Inflammatory macrophage treated with lipopolysaccharide for 4 hours (primary cell): ENCODE measurements around the gene NFKB2.
A peak's percentile ranks its signal among the peaks of the same experiment; 100 is the strongest.

Source experiments
- DNase-seq: peaks from one replicate; pipeline ENCODE4 v3.0.0-alpha.2; 2020

The NFKB2 gene

DNA sequence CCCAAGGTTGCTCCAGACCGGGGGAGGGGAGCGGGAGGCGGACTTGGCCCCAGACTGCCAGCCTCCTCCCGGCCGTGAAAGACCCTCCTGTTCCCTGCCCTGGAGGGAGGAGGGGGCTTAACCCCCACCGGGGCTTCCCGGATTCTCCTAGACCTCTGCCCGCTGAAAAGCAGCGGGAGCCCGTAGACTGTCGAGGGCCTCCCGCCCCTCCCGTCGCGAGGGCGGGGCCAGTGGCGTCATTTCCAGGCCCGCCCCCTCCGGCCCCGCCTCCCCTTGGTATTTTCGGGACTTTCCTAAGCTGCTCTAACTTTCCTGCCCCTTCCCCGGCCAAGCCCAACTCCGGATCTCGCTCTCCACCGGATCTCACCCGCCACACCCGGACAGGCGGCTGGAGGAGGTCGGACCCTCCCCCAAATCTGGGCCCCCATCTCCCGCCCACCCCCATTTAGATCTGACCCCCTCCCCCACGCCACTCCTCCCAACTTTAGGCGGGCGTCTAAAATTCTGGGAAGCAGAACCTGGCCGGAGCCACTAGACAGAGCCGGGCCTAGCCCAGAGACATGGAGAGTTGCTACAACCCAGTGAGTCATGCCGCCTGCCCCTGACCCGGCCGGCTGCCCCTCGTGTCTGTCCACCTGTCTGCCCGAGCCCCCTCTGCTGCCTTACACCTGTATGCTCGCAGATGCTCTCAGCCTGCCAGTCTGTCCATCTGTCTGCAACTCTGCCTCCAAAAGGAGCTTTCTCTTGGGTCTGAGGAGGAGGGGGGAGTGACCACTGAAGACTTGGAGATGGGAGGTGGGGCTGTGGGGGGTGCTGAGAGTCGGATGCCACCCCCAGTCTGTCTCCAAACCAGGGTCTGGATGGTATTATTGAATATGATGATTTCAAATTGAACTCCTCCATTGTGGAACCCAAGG is at the start of gene NFKB2:
Gene NFKB2, plus strand, starts transcription at position 306 of the 917 bp plus-strand sequence. Its CDS starts 255 bp downstream, at position 561.
- peak; percentile 95 for DNase-seq

DNA sequence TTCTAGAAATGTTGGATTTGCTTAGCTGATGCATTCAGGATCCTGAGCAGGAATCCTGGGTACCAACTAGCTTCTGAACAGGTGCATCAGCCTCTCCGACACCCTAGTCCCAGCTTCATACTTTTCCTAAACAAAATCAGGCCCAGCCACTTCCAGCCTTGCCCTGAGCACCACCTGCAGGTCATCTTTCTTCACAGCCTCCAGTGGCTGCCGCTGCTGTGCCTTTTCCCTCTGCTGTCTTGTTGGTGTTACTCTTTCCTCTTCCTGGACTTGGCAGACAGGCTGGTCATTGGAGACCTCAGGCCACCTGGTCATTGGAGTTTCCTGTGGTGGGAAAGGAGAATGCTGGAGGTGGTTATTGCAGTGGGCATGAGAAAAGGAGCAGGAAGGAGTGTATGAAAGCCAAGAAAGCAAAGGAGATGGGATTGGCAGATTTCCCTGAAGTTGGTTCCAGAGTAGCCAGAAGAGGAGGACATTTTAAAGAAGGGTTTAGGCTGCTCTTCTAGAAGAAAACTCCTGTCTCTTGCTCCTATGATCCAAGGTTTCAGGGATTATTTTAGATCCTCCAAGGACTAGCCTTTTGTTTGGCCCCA is 48.2 kb upstream of the NFKB2 start:
- DNase-seq = peak; percentile 3

DNA sequence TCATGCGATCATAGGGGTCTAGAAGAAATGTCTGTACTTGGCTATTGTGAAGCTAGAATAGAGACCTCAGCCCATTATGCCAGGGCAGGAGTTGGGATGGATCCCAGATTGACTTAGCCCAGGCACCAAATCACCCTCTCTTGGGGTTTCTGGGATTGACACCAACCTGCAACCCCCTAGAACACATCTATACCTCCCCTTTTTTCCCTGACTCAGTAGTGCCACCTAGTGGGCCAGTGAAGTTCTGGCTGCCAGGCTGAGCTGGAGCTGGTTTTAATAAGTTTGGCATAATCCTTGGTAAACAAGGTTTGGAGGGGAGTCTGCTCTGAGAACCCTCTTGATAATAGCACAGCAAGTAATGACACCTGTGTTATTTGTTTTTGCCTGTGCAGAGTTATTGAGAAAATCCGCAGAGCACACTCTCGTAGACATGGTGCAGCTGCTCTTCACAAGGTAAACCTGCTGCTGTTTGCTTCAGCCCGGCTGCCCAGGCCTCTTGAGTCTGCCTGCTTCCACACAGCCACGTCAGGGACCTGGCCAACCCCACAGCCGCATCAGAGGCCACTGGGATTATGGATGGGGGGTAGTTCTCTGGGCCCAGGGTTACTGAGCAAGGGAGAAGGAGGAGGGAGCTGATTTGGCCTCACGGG is 43.3 kb upstream of the NFKB2 start:
- peak; percentile 63 for DNase-seq

DNA sequence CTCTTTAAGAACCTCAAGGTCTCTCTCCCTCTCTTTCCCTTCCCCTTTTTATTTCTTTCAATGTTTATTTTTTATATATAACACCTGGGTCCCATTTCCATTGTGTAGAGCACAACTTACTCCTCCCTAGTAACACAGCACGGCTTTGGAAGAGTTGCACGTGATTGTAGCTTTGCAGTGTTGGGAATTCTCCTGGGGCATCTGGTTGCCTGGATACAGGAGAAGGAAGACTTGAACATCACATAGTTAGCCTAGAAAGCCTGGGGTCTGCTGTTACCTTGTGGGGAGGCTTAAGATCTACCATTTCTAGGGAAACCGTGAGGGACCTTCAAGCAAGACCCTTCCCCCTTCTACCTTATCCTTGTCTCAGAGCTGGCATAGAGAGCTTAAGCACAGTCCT is 41.1 kb upstream of the NFKB2 start:
- DNase-seq = no peak

DNA sequence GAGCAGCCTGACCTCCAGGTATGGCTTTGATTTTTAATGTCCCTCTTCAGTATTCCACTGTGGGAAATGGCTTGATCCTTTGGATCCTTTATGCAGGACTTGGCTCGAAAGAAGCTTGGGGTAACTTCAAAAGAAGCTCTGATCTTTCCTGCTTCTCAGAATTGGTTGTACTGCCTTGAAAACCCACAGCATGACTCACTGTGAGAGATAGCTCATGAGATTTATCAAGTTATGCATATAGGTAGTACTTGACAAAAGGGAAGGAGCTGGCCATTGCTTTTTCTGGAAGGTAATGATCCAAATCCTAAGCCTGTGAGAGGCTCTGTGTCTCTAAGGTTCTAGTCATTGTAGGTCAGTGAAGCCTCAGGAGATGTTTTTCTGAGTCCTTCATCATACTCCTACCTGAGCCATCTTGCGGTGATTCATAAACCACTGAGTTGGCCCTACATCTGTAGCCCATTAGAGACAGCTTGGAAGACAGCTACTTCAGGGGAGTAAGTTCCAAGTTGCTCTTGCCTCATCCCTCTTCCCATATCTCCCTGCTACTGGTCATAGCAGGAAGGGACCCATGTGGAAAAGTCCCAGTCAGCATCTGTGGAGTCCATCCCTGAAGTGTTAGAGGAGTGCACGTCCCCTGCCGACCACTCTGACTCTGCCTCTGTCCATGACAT is 36.7 kb upstream of the NFKB2 start:
- no peak for DNase-seq

DNA sequence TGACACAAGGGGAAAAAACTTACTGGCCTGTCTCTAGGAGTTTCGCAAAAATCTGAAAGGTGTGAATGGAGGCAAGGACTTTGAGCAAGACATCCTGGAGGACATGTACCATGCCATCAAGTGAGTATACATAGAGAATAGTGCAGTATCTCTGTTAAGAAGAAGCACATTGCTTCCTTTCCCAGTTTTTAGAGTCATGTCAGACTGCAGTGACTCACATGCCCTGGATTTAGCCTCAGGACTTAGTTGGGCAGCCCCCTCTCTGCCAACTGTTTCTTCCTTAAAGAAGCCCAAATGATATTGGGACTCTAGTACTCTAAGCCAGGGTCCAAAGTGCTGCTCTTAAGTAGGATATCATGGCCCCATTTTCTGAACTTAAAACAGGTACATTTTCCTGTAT is 28.1 kb upstream of the NFKB2 start:
- DNase-seq = no peak

DNA sequence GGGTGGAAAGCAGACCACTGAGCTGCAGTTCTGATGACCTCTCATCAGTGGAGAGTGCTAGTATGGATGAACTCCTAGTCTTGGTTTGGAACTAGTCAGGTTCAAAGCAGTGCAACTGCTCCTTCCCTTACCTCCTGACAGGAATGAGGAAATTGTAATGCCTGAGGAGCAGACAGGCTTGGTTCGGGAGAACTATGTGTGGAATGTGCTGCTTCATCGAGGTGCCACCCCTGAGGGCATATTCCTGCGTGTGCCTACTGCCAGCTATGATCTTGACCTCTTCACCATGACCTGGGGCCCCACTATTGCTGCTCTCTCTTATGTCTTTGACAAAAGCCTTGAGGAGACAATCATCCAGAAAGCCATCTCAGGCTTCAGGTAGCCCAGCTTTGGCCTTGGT is 27.4 kb upstream of the NFKB2 start:
- no peak for DNase-seq

DNA sequence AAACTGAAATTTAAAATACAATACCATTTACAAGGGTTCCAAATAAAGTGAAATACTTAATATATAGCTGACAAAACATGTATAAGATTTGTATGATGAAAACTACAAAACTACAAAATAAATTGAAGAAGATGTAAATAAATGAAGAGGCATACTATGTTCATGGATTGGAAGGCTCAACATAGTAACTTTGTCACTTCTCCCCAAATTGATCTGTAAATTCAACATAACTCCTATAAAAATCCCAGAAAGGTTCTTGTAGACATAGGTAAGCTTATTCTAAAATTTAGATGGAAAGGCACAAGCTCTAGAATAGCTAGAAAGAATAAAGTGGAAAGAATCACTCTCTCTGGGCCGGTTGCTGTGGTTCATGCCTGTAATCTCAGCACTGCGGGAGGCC is 24.2 kb upstream of the NFKB2 start:
- DNase-seq = no peak

DNA sequence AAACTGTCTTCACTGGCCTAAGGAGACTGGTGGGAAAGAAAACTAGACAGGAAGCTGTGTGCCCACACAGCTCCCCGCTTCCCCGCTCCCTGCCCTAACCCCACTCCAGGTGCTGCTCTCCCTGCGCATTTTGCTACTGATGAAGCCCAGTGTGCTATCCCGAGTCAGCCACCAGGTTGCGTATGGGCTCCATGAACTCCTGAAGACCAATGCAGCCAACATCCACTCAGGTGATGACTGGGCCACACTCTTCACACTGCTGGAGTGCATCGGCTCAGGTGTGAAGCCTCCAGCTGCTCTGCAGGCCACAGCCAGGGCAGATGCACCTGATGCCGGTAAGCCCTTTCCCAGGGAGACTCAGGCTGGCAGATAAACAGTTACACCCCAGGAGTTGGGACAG is 20.3 kb upstream of the NFKB2 start:
- no peak for DNase-seq

DNA sequence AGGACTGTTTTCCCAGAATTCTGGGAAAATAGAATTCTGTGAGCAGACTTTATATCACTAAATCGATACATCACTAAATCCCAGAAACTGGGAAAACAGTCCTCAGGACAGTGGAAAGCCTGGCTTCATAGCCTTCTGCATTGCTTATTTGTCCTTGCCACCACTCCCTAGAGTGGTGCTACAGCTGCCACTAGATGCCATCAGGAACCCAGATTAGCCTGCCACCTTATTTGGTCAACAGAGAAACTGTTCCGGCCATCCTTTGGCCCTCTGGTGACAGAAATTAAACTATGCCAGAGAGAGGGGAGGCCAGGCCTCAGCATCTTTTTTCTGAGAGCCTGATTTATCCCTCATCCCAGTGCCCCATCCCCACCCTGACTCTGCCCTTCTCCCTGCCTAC is 19.6 kb upstream of the NFKB2 start:
- no peak for DNase-seq

DNA sequence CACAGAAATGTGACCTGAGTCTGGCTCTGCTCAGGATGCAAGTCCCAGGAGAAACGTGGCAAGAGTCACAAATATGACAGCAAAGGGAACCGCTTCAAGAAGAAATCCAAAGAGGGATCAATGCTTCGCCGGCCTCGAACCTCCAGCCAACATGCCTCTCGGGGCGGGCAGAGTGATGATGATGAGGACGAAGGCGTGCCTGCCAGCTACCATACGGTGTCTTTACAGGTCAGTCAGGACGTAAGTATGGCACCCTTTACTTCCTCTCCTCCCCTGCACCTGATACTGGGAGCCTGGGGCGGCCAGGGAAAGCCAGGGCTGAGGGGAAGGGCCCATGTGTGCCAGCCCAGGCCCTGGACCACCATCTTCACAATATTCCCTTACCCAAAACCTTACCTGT is 18.6 kb upstream of the NFKB2 start:
- no peak for DNase-seq

DNA sequence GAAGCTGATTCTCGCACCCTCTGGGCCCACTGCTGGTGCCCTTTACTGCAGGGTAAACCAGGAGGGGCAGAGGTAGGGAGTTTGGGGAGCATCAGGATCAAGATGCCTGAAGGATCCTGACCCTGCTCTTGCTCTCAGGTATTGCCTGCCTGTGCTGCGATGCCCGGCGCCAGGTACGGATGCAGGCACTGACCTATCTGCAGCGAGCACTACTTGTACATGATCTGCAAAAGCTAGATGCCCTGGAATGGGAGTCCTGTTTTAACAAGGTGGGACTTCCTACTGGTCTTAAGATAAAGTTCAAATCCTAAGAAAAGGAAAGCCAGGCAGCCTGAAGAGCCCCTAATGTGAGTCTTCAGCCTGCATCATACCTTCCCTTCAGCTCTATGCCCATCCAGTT is 16.1 kb upstream of the NFKB2 start:
- DNase-seq = no peak

DNA sequence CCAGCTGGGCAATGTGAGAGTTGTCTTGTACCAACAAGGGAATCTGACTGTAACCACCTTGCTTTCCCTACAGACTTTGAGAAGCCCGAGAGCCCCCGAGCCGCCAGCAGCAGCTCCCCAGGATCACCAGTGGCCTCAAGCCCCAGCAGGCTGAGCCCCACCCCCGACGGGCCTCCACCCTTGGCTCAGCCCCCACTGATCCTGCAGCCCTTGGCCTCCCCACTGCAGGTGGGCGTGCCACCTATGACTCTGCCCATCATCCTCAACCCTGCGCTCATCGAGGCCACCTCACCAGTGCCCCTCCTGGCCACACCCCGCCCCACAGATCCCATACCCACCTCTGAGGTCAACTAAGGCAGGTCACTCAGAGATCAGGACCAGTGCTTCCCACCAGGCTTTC is 13.5 kb upstream of the NFKB2 start:
- no peak for DNase-seq

DNA sequence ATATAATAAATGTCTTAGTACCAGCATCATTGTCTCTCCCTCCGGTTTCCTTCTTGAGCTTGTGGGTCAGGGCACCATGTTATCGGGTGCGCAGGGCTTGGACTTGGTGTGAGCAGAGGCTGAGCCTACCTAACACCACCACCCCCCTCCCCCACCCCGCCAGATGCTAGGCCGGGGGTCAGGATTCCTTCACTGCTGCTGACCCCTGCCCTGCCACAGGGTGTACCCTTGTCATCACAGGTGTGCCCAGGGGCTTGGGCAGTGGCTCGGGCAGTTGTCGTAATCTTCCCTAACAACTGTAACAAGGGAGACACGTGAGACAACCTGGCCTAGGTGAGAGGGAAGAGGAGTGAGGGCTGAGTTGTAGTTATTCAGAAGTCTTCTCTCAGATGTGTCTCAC is 12.6 kb upstream of the NFKB2 start:
- DNase-seq = no peak

DNA sequence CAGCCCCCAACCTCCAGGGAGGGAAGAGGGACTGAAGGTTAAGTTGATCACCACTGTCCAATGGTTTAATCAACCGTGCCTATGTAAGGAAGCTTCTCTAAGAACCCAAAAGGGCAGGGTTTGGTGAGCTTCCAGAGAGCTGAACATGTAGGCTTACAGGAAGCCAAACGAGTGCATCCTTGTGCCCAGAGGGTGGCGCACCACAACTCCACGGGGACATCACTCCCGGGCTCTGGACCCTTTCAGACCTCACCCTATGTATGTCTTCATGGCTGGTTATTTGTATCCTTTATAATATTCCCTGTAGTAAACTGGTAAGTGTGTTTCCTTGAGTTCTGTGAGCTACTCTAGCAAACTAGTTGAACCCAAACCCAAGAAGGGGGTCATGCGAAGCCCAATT is 11.5 kb upstream of the NFKB2 start:
- DNase-seq = no peak

DNA sequence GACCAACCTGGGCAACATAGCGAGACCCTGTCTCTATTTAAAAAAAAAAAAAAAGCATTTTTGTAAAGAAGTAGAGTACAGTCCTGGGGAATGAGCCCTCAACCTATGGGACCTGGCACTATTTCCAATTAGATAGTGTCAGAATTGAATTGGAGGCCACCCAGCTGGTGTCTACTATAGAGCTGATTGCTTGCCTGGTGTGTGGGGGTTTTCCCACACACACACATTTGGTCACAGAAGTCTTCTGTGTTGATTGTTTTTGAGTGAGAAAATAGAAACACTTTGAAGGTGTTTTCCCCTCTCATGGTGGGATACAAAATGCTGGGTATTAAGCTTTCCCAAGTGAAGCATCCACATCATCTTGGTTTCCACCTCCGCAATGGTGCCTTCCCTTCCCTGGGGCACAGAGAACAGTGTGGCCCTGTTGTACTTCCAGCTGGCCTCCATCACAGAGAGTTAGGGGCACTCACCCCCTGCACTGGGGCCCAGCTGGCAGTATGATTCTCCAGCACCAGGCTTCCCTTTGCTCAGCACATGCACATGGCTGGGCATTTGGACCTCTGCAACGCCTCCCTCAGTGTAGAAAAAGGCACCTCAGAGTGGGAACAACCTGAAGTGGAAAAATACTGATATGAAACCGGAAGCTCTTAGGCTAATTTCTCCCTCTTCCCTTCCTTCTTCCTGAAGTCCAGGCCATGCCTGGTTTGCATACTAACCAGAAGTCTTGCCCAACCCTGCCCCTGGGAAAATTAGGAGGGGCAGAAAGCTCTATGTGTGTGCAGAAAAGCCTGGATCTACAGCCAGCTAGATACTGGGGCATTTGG is 10.7 kb upstream of the NFKB2 start:
- peak; percentile 67 for DNase-seq

DNA sequence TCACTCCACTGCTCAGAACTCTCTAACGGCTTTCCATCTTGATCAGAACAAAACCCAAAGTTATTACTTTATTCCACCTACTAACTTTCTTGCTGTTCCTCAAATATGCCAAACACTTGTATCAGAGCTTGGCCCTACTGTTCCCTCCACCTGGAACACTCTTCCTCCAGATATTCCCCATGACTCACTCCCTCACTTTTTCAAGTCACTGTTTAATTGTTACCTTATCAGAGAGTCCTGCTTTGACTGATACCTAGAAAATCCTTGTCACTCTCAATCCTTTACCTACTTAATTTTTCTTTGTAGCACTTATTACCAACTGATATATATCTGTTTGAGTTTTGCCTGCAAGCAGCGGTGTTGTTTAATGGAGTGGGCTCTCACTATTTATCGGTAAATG is 5.6 kb upstream of the NFKB2 start:
- DNase-seq = no peak

DNA sequence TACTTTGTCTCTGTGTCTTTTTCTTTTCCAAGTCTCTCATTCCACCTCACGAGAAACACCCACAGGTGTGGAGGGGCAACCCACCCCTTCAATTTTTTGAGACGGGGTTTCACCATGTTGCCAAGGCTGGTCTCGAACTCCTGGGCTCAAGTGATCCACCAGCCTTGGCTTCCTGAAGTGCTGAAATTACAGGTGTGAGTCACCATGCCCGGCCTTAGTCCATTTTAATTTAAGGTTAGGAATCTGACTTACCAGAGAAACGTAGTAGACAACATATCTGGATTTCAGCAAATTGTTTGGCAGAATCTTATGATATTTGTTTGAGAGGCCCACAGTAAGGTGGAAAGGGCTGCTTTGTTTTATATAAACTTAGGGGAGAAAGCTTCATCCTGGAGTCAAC is 3.2 kb upstream of the NFKB2 start:
- DNase-seq = no peak

DNA sequence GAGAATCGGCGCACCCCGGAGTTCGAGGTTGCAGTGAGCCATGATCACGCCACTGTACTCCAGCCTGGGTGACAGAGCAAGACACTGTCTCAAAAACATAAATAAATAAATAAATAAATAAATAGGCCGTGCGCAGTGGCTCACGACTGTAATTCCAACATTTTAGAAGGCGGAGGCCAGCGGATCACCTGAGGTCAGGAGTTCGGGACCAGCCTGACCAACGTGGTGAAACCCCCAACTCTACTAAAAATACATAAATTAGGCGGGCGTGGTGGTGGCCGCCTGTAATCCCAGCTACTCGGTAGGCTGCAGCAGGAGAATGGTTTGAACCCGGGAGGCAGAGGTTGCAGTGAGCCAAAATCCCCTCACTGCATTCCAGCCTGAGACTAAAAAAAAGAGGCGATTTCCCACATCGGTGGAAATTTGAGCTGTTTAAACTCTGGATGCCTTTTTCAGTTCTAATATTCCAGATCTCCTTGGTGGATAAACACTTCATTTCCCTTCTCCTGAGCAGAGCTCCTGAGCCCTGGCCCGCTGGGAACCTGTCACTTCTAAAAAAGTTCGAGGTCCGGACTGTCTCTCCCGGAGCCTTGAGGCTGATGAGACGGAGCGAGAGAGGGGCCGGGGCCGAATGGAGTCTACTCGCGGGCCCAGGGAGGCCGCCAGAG is 2.0 kb upstream of the NFKB2 start:
- no peak for DNase-seq

DNA sequence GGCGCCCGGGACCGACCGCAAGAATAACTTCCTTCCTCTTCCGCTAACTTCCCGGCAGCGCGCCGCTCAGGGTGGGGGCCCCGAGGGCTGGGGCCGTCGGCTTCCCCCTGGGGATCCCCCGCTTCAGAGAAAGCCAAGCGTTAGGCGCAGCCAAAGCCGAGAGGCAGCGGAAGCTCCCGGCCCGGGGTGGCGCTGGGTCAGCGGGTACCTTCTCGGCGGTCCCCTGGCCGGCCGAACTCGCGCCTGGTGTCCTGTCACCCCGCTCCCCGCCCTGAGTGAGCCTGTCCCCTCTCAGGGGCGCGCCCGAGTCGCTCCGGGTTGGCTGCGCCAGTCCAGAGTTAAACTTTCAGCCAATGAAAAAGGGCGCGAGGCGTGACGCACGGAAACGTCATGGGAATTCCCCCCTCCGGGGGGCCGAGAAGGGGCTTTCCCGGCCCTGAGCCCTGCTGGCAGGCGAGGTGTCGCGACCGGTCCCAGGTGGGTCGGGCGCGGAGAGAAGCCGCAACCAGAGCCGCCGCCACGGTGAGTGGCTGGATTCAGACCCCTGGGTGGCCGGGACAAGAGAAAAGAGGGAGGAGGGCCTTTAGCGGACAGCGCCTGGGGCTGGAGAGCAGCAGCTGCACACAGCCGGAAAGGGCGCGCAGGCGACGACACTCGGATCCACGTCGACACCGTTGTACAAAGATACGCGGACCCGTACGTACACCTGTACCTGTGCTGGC is 1.3 kb upstream of the NFKB2 start:
- peak; percentile 99 for DNase-seq

DNA sequence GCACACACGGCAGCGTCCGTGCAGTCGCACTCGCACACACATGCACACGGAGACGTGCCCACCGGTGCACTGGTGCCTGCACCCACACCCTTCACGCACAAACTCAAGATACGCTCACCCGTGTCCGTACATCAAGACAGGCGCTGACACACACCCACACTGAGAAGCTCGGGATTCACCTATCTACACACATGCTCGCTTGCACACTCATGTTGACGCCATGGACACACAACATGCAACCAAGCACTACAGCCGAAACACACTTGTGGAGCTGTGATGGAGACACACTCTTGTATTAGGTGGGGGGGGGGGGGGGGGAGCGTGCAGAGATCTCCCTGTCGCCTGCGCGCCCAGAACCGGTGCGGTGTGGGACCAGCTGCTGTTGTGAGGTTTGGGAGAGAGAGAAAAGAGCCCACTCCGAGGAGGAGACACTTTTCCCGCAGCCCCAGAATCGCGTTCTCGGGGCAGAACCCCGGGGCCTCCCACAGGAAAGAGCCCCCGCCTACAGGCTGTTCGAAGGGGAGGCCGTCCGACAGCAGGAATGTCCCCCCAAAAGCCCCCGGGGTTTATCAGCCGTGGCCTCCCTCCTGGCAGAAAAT is 605 bp upstream of the NFKB2 start:
- peak; percentile 91 for DNase-seq
